ENCODE measurements around the gene TBX3.

DNA sequence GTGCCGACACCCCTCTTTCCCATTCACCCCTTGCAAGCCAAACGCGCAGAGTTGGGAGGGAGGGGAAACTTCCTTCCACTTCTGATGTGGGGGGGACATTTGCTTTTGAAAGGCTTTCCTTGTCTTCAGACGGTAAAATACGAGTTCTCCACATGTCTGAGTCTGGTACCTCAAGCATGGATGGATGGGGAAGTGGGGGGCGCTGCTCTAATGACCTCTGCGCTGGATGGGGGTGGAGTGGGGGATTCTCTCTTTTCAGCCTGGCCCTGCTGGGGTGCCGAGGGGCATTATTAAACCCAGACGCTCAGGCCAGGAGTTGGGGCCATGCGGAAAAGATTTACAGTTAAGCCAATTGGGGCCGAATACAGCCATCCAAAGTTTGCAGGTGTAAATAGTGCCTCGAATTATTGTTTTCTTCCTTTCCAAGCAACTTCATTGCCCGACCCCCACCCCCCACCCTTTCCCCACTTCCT, 9.1 kb upstream of the TBX3 start:
- TF ChIP-seq CTCF (IDR thresholded peaks at IDR 0.05) = no peak
- TF ChIP-seq POLR2A (IDR thresholded peaks at IDR 0.05) = no peak

All from right lobe of liver (tissue), 4 donors.